NCI-H345 (cell line): ENCODE measurements around the gene PREX1.

Experiments
- DNase-seq: peaks from one replicate; lab custom pipeline; 2025; lab: John Stamatoyannopoulos, UW

Gene PREX1

GRCh38 chr20:48812600-48813445, 15.0 kb downstream of the PREX1 start:
- DNase-seq = no peak

- peak; percentile 32 for DNase-seq
Measured at GRCh38 chr20:48812114-48812513, 15.7 kb downstream of the PREX1 start.

- DNase-seq = no peak
Measured at GRCh38 chr20:48809673-48810072, 18.1 kb downstream of the PREX1 start.

GRCh38 chr20:48808382-48809034, 19.3 kb downstream of the PREX1 start:
- no peak for DNase-seq

GRCh38 chr20:48807586-48808381, 20.0 kb downstream of the PREX1 start:
- DNase-seq = peak; percentile 15

GRCh38 chr20:48807051-48807450, 20.7 kb downstream of the PREX1 start:
- DNase-seq = no peak

- DNase-seq = no peak
Measured at GRCh38 chr20:48805716-48806115, 22.1 kb downstream of the PREX1 start.

GRCh38 chr20:48805286-48805685, 22.5 kb downstream of the PREX1 start:
- no peak for DNase-seq

GRCh38 chr20:48804300-48804980, 23.4 kb downstream of the PREX1 start:
- DNase-seq = no peak

- DNase-seq = no peak
Measured at GRCh38 chr20:48803176-48804053, 24.4 kb downstream of the PREX1 start.

GRCh38 chr20:48802647-48803046, 25.2 kb downstream of the PREX1 start:
- no peak for DNase-seq

- no peak for DNase-seq
Measured at GRCh38 chr20:48802216-48802615, 25.6 kb downstream of the PREX1 start.

- DNase-seq = no peak
Measured at GRCh38 chr20:48801197-48801596, 26.6 kb downstream of the PREX1 start.

- DNase-seq = no peak
Measured at GRCh38 chr20:48800177-48800576, 27.6 kb downstream of the PREX1 start.

GRCh38 chr20:48799328-48800105, 28.3 kb downstream of the PREX1 start:
- no peak for DNase-seq

GRCh38 chr20:48797850-48798747, 29.7 kb downstream of the PREX1 start:
- no peak for DNase-seq

- no peak for DNase-seq
Measured at GRCh38 chr20:48797275-48797825, 30.4 kb downstream of the PREX1 start.

- DNase-seq = no peak
Measured at GRCh38 chr20:48795732-48796131, 32.1 kb downstream of the PREX1 start.
